Activated gamma-delta T cell treated with anti-CD3 and anti-CD28 coated beads, Interleukin-2, amount 50 U/mL, for 16 hours (primary cell): ENCODE results near the gene STK32C.
A peak's percentile ranks its signal among the peaks of the same experiment; 100 is the strongest.
"Not testable (repeated sequence)": the region's sequence is repeated elsewhere in the genome, so short reads cannot be mapped to it uniquely, and the experiment has no call there.

Source experiments
- DNase-seq: peaks from one replicate; pipeline ENCODE4 v3.0.0-alpha.2; 2020; ENCODE audit warnings: low read depth

Gene STK32C

GRCh38 chr10:132337854-132338253, 30.1 kb upstream of the STK32C start:
- DNase-seq = not testable (repeated sequence)

- no peak for DNase-seq
Observed at GRCh38 chr10:132336919-132337407, 29.2 kb upstream of the STK32C start.

GRCh38 chr10:132336064-132336746, 28.5 kb upstream of the STK32C start:
- no peak for DNase-seq

GRCh38 chr10:132335189-132336063, 27.7 kb upstream of the STK32C start:
- DNase-seq = no peak

DNA sequence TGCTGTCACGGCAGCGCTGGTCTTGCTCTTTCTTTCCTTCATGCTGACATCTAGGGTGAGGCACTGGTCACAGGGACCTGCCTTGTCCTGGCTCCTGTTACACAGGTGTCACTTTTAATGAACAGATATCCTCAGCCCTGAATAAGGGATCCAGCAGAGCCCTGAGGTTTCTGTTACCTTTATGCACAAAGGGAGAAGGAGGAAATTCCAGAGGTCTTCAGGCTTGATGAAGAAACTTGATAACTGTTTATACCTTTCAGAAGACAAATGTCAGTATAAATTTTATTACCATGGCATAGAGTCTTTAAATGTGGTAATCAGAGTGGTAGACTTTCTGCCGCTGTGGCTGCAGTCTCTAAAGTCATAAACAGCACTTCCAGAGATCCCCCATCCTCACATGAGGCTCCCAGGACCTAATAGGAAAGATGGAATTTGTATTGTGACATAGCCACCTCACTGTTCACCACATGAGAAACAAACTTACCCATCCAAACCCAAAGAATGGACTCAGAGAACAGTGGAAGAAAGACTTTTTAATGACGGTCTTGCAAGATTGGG, 27.0 kb upstream of the STK32C start:
- DNase-seq = no peak

- DNase-seq = no peak
Observed at GRCh38 chr10:132333386-132333785, 25.6 kb upstream of the STK32C start.

GRCh38 chr10:132332433-132332754, 24.6 kb upstream of the STK32C start:
- DNase-seq = no peak

GRCh38 chr10:132331601-132332432, 24.1 kb upstream of the STK32C start, which contains the start of gene LRRC27:
TSS of gene LRRC27 (plus strand) at chr10:132332193. CDS start at chr10:132333525, 1,332 bp downstream.
- peak; percentile 100 for DNase-seq

DNA sequence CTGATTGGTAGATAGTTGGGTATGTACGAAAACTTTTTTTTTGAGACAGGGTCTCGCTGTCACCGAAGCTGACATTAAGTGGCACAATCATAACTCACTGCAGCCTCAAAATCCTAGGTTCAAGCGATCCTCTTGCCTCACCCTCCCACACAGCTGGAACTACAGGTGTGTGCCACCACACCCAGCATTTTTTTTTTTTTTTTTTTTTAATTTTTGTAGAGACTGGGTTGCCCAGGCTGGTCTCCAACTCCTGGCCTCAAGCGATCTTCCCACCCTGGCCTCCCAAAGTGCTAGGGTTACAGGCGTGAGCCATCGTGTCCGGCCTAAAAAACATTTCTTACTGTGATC, 22.7 kb upstream of the STK32C start:
- DNase-seq = no peak

GRCh38 chr10:132329565-132330485, 22.1 kb upstream of the STK32C start:
- no peak for DNase-seq

GRCh38 chr10:132328738-132329137, 21.0 kb upstream of the STK32C start:
- DNase-seq = no peak

- DNase-seq = no peak
Observed at GRCh38 chr10:132328106-132328505, 20.4 kb upstream of the STK32C start.

DNA sequence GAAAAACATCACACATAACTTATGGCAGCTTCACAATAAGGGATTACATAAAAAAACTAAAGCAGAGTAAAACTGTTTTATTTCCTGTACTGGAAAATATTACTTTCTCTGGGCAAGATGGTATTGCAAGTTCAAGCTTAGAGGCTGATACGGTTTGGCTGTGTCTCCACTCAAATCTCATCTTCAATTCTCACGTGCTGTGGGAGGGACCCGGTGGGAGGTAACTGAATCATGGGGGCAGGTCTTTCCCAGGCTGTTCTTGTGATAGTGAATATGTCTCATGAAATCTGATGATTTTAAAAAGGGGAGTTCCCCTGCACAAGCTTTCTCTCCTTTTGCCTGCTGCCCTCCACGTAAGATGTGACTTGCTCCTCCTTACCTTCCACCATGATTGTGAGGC, 19.2 kb upstream of the STK32C start:
- no peak for DNase-seq

- no peak for DNase-seq
Observed at GRCh38 chr10:132326344-132326889, 18.7 kb upstream of the STK32C start.

DNA sequence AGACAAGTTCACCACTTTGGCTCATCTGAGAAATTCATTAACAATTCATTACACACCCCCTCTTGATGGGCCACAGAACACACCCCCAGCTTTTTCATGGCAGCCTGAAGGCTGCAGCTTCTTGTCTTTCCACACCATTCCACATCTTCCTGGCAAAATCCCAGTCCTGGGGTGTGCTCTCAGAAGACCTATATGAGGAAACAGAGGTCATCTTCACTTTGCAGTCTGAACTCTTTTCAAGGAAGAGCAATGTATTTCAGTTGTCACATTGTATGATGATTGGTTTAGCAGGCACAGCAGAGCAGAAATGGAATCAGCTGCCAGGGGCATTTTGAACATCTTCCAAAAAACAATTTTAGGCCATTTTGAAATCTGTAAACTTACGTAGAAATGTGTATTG, 16.4 kb upstream of the STK32C start:
- no peak for DNase-seq

DNA sequence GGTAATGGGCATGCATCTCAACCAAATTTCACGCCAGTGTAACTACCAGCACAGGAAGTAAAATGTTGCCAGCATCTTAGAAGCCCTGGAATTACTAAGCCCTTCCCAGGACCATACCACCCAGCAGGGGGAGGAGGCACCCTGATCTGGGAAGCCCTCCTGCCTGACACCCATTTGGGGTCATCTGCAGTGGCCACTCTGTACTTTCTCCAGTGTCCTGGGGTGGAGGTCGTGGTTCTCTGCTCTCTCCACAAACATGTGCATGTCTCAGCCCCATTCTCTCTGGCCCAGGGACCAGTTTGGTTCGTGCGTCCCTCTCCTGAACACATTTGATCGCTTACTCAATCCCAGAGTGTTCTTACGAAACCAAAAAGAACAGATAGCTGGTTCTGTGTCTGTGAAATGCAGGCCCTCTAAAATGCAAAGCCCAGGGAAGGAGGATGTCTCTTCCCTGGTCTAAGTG, 14.9 kb upstream of the STK32C start:
- DNase-seq = no peak

DNA sequence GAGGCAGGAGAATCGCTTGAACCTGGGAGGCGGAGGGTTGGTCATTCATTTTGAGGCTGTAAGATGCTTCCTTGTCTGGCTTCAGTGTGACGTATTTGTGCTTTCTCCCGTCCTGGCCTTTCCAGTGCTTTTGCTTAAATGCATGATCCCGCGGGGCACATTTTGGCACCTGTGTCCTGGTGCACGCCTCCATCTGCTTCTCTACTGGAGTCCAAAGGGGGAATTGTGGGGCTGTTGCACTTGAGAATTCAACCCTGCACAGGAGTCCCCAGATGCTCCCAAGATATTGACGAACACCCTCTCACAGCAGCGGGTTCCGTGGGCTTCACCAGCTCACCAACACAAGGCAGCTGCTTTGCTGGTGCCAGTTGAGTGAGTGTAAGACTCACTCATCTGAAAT, 14.0 kb upstream of the STK32C start:
- DNase-seq = no peak

DNA sequence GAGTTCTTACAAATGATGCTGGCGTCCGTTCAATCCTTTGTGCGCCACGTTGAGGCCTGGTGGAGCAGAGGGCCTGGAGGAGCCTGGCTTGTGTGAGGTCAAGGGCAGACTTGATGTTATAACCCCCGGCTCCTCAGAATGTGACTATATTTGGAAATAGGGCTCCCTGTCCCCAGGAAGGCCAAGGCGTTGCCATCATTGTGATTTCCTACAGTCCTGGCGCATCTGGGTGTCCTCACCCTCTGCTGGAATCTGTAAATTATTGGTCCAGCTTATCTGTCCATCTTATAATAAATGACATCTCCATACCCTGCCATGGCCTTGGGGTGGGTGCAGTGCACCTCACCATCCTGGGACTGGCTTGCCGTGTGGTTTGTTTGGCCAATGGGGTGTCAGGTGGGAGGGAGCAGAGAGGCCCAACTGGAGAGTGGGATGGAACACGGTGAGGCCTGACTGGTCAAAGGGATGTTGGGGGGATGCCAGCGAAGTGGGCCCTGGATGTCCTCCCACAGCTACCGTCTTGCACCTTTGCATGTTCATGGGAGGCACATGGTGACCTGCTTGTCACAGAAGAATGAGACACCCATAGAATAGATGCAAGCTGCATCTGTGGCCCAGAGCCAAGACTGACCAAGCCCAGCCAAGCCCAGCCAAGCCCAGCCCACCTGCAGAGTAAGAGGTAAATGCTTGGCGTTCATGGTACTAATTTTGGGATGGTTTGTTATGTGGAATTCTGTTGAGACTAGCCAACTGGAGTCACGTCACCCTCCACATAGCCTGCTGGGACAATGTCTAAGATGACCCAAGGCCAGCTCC, 13.1 kb upstream of the STK32C start:
- DNase-seq = no peak

DNA sequence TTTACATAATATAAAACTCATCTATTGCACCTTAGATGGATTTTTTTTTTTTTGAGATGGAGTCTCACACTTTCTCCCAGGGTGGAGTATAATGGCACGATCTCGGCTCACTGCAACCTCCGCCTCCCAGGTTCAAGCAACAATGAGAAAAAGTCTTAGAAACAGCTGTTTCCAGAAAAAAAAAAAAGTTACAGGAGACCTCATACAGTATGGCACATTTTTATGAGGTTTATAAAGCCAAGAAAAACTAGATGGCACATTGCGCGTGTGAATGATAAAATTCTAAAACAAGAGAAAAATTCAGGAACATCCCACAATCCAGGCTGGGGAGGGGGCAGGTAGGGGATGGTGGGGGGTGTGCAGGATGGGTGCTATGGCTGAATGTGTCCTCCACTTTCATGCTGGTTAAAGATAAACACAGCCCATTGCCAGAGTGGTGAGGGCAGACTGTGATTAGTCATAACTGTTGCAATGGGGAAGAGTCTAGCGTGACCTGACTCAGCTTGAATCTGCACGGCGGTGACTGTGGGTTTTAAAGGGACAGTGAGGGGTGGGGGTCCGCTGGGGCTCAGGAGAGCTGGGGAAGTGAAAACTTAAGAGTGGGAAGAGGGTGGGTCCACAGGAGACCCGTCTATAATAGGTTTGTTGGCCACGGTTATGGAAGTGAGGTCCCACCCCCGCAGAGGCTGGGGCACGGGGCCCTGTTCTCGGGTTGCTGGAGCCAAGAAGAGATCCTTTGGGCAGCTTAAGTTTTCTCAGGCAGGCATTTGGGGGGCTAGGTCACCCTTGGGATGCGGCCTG, 12.3 kb upstream of the STK32C start:
- no peak for DNase-seq
